IPS DF 4.7 (cell line): Measurements from ENCODE around the gene DYRK2.

ENCODE experiments used
- DNase-seq: peaks from one replicate; pipeline ENCODE4 v3.0.0-alpha.2; 2013; ENCODE audit warnings: low spot score; ENCODE audit errors: extremely low read depth

The DYRK2 gene

DNA sequence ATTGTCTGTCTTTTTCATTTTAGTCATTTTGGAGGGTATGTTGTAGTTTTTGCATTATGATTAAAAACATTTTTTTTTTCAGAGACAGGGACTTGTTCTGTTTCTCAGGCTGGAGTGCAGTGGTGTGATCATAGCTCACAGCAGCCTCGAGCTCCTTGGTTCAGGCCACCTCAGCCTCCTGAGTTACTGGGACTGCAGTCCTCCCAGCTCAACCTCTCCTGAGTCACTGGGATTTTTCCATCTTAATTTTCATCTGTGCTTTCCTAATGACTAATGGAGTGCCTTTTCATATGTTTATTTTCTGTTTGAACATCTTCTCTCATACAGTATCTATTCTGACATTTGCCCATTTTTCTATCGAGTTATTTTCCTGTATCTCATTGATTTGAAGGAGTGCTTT, 52.6 kb downstream of the DYRK2 start:
- DNase-seq: no peak

DNA sequence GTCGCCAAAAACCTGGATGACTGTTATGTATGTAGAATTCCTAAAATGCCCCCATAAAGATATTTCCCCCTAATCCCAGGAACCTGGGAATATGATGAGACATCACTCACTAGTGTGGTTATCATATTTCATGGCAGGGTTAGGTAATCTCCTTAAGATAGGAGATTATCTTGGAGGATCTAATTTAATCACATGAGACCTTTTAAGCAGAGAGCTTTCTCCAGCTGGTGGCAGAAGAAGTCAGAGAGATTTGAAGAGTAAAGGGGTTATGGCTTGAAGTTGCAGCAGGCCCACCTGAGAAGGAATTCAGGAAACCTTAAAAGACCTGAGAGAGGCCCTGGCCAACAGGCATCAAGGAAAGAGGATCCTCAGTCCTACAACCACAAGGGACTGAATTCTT, 53.6 kb downstream of the DYRK2 start:
- DNase-seq: no peak

DNA sequence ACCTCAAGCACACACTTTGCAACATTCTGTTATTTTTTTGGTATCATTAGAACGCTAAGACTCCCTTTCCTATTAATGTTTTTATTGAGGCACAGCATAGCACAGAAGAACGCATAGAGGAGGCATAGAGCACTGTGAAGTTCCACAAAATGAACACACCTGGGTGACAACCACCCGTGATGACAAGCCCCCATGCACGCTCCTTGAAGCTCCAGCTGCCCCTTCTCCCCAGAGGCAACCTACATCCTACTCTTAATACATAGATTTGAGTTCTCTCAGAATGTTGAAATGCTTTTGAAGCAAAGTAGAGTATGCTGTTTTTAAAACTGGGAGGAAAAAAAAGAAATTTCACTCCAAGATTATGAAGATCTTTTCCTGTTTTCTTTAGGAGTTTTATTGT, 55.5 kb downstream of the DYRK2 start:
- DNase-seq: no peak

DNA sequence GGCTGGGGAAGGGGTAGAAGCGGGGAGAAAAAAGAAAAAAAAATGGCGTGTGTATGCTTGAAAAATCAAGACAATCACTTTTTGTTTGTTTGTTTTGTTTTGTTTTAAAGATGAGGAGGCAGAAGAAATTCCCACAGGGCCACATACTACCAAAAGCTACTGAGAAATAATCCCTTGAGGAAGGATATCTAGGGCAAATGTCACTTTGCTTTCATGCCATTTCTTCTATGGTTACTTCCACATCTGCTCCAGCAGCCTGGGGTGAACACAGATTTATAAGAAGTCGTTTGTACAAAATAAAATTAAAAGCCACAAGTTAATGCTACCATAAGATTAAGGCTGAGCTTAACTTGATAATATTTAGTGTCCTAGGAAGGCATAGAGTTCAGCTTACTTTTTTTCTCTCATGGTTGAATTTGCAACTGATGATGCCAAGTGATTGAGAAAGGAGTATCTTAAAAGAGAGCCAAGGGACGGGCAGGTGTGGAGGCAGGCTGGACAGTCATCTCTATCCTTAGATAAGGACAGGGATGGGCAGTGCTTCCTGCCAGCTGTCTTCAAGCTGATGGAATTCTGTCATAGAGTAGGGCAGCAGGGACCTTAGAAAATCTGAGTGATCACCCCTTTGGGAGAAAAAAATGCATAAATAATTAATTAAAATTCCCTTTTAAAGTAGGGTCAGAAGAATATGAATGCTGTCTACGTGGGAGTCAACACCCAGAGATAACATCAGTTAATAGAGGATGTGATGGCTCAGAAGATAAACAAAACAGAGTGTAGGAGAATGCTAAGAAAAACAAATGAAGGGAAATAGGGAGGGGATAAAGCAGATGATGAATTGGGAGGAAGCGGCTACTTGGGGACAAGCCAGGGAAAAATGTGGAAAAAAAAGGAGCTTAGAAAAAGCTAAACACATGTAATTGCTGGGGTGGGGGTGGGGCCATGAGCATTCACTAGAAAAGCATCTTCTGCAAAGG, 57.1 kb downstream of the DYRK2 start:
- DNase-seq: no peak

DNA sequence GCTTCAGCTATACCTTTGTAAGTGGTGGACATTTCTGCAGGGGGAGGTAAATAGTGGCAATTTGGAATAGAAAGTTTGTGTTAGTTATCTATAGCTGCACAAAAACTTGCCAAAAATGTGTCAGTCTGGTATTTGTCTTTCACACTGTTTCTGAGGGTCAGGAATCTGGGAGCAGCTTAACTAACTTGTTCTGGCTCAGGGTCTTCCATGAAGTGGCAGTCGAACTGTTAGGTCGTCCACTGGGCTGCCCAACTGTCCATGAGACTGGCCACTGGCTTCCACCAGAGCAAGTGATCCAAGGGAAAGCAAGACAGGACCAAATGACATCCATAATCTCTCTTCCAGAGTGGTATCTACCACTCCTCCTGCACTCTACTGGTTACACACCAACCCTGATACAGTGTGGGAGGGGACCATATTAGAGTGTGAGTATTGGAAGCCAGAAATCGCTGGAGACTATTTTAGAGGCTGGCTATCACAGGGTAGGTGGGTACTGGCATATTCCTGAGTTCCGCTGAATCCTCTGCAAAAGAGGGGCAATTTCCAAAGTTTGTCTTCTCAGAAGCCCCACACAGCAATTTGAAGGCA, 60.9 kb downstream of the DYRK2 start:
- DNase-seq: no peak

DNA sequence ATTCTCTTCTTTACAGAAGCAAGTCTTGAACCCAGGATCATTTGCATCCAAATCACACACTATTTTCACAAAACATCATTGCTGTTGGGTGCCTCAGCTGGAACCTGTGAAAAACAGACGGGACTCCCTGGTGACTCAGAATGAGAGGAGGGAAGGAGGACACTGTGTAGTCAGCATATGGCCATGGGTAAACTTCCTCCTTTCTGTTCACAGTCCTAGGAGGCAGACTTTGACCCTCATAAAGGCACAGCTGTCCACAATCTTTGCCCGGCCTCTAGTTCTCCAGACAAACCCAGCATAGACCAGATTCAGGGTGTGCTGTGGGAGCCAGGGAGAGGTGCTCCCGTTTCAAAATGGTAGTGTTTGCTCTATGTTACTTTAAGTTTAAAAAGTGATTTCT, 62.0 kb downstream of the DYRK2 start:
- no peak for DNase-seq

DNA sequence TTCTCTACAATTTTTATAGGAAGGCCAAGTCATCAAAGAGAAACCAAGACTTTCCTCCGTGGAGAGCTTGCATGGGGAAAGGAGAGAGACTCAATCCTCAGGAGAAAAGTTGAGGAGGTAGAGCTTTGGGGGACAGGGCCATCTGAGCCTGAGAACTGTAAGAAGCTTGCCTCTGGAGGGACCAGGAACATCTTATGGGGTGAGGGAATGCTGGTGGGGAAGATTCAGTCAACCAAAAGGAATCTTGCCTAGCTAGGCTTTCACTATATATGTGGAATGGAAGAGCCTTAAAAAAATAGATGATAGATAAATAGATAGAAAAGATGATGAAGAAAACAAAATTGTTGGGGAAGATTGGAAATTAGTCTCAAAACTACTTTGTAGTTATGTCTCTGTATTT, 63.5 kb downstream of the DYRK2 start:
- no peak for DNase-seq

DNA sequence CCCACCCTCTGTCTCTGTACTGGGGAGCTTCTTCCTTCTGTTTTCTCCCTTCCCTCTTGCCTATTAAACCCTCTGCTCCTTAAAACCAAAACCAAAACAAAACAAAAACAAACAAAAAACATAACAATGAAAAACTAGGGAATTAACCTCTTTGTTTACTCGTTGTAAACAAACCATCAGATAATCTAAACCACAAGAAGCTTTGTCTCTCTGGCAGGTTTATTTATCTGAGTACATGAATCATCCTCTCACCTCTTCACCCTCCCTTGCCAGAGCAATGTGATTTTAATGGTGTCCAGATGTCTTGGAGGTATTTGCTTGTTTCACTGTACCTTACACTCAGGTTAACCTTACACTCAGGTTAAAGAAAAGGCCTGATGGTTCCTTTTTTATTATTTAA, 66.1 kb downstream of the DYRK2 start:
- DNase-seq: no peak
